ES-I3 (cell line): ENCODE measurements around the gene ATAD2B.
"Not testable (repeated sequence)": the region's sequence is repeated elsewhere in the genome, so short reads cannot be mapped to it uniquely, and the experiment has no call there.

Source experiments
- H3K36me3 ChIP-seq: 2 replicates; pipeline ENCODE4 v1.6.1; 2013; ENCODE audit warnings: mild to moderate bottlenecking, low read length, control low read depth, moderate library complexity; ENCODE audit not compliant: insufficient read depth
- H3K4me1 ChIP-seq: 2 replicates; pipeline ENCODE4 v1.6.1; 2013; ENCODE audit warnings: mild to moderate bottlenecking, control low read depth, low read length; ENCODE audit not compliant: insufficient read depth
- H3K9ac ChIP-seq: 2 replicates; pipeline ENCODE4 v1.6.1; 2013; ENCODE audit warnings: low read depth, mild to moderate bottlenecking, low read length, moderate library complexity
- H3K9me3 ChIP-seq: 2 replicates; pipeline ENCODE4 v1.6.1; 2013; ENCODE audit warnings: mild to moderate bottlenecking, low read length, moderate library complexity; ENCODE audit not compliant: control insufficient read depth, insufficient read depth

Gene ATAD2B

DNA sequence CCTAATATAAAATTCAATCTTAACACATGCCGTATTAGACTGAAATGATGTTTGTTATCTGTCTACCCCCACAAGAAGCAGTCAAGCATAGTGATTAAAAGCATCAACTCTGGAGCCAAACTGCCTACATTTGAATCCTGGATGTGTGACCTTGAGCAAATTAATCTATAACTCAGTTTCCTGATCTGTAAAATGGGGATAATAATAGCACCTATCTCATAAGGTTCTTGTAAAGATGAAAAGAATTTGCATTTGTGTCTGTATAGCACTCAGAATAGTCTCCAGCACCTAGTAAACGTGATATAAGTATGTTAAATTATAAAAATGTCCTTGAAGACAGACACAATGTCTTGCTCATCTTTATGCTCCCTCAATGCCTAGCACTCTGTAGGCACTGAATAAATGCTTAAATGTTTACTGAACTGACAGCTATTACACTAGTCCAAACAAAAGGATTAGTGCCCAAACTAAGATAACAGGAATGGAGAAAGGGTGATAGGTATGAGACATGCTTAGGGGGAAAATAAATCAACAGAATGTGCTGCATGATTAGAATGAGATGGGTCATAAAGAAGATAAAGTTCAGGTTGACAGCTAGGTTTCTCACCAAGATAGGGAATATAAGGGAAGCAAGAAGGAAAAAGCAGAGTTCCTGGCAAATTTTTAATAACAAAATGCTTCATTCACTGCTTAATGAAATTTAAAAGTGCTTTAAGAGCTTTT lies 180.6 kb downstream of the ATAD2B start:
- Histone ChIP-seq H3K9me3 (no peaks in the 10 kb centered on the region), H3K4me1 (no peaks in the 10 kb centered on the region), H3K36me3 (0 out of 2 replicates have a peak, but pooled peaks cover 4% of the 10 kb centered on the region), H3K9ac (no peak overlapping the region)

DNA sequence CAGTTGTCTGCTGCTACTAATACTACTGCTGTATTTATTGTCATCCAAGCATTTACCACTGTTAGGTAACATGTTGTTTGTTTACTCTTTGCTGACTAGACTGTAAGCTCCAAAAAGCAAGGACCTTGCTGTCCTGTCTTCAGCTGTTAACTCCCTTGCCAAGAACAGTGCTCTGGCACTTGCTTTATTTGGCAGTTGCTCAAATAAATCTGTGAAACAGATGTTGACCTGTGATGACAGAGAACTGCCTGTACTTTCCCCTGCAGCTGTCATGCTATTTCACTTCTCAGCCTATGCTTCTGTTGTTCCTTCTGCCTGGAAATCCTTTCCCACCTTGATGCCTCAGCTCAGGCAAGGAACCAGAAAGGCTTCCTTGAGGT lies 181.2 kb downstream of the ATAD2B start:
- Histone ChIP-seq H3K9ac (no peak overlapping the region), H3K9me3 (no peaks in the 10 kb centered on the region), H3K36me3 (0 out of 2 replicates have a peak, but pooled peaks cover 3% of the 10 kb centered on the region), H3K4me1 (no peaks in the 10 kb centered on the region)

DNA sequence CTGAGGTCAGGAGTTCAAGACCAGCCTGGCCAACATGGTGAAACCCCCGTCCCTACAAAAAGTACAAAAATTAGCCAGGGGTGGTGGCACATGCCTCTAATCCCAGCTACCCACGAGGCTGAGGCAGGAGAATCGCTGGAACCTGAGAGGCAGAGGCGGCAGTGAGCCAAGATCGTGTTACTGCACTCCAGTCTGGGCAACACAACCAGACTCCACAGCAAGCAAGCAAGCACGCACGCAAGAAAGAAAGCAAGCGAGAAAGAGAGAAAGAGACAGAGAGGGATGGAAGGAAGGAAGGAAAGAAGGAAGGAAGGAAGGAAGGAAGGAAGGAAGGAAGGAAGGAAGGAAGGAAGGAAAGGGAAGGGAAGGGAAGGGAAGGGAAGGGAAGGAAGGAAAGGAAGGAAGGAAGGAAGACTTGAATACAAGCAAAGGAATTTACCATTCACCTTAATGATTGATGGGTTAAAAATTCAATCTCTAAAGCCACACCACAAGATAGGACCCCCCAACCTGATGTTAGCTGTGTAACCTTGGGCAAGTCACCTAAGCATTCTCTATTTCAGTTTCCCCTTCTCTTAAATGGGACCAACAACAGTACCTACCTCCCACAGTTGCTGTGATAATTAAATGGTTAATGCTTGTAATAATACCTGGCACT lies 181.7 kb downstream of the ATAD2B start:
- H3K36me3 ChIP-seq: no peaks in the 10 kb centered on the region
- no peaks in the 10 kb centered on the region for H3K4me1 ChIP-seq
- H3K9ac ChIP-seq: no peak overlapping the region
- no peaks in the 10 kb centered on the region for H3K9me3 ChIP-seq

DNA sequence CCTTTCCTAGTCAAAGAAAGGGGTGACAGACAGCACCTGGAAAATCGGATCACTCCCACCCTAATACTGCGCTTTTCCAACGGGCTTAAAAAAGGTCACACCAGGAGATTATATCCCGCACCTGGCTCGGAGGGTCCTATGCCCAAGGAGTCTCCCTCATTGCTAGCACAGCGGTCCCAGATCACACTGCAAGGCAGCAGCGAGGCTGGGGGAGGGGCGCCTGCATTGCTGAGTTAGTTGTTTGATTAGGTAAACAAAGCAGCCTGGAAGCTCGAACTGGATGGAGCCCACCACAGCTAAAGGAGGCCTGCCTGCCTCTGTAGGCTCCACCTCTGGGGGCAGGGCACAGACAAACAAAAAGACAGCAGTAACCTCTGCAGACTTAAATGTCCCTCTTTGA lies 190.1 kb downstream of the ATAD2B start:
- not testable (repeated sequence) for H3K9me3 ChIP-seq, H3K9ac ChIP-seq, H3K4me1 ChIP-seq, H3K36me3 ChIP-seq

DNA sequence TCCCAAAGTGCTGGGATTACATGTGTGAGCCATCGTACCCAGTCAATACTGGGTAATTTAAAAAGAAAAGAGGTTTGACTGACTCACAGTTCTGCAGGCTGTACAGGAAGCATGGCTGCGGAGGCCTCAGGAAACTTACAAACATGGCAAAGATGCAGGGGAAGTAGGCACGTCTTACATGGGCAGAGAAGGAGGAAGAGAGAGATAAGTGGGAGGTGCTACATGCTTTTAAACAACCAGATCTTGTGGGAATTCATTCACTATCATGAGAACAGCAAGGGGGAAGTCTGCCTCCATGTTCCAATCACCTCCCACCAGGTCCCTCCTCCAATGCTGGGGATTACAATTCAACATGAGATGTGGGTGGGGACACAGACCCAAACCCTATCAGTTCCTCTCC lies 192.5 kb downstream of the ATAD2B start:
- Histone ChIP-seq H3K4me1 (no peaks in the 10 kb centered on the region), H3K36me3 (no peaks in the 10 kb centered on the region), H3K9ac (no peak overlapping the region), H3K9me3 (peaks cover 3% of the 10 kb centered on the region; the same call in 1 of the 2 replicates)

DNA sequence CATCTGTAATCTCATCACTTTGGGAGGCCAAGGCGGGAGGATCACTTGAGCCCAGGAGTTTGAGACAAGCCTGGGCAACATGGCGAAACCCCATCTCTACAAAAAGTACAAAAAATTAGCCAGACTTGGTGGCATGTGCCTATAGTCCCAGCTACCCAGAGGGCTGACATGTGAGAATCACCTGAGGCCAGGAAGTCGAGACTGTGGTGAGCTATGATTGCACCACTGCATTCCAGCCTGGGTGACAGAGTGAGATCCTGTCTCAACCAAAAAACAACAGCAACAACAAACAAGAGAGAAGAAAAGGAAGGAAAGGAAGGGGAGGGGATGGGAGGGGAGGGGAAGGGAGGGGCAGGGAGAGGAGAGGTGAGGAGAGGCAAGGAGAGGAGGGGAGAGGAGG lies 203.9 kb downstream of the ATAD2B start:
- not testable (repeated sequence) for H3K9me3 ChIP-seq, H3K9ac ChIP-seq, H3K4me1 ChIP-seq, H3K36me3 ChIP-seq

DNA sequence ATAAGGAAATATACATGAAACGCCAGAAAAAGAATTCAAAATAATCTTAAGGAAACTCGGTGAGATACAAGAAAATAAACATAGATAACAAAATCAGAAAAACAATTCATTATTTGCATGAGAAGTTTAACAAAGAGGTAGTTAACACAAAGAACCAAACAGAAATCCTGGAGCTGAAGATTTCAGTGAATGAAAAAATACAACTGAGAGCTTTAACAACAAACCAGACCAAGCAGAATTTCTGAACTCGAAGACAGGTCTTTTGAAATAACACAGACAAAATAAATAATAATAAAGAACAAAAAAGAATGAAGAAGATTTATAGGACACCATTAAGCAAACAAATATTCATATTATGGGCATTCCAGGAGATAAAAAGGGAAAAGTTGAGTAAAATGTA lies 204.7 kb downstream of the ATAD2B start:
- Histone ChIP-seq H3K4me1 (no peaks in the 10 kb centered on the region), H3K36me3 (no peaks in the 10 kb centered on the region), H3K9me3 (no peaks in the 10 kb centered on the region), H3K9ac (no peak overlapping the region)

DNA sequence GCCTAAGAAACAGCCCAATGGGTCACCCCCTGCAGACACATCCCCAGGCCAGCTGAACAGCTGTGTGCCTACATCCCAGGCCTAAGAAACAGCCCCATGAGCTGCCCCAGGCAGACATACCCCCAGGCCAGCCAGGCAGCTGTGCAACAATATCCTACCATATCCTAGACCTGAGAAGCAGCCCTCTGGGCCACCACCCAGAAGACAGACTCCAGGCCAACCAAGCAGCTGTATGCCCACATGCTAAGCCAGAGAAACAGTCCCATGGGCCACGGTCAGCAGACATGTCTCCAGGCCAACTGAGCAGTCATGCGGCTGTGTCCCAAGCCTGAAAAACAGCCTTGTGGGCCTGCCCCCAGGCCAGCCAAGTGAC lies 205.5 kb downstream of the ATAD2B start:
- Histone ChIP-seq H3K9me3 (no peaks in the 10 kb centered on the region), H3K9ac (no peak overlapping the region), H3K4me1 (no peaks in the 10 kb centered on the region), H3K36me3 (no peaks in the 10 kb centered on the region)

DNA sequence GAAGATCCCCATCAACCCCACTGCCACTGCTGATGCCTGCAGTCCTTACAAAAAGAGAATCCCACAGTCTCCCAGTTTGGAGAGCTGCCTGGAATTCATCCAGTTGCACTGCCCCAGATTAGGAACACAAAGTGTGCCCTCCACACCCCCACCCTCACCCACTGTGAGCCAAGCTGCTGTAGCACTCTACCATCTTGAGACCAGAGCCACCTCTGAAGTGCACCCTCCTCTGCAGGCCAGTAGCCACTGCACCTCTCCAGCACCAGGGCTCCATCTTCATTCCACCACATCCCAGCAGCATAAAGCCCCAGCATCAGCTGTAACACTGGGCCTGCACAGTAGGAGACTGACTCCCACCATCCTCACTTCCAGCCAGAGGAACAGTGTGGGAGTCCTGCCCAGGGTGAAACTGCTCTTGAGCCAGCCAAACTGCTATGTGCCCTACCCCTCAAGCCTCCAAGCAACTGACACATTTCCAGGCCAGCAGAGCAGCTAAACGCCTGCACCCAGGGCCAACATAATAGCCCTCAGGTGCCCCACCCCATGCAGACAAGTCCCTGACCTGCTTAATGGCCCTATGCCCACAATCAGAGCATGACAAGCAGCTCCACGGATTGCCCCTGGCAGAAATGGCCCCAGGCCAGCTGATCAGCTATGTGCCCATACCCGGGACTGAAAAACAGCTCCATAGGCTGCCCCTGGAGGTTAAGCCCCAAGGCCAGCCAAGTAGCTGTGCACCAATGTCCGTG lies 206.0 kb downstream of the ATAD2B start:
- no peaks in the 10 kb centered on the region for H3K9me3 ChIP-seq
- H3K4me1 ChIP-seq: no peaks in the 10 kb centered on the region
- H3K36me3 ChIP-seq: no peaks in the 10 kb centered on the region
- H3K9ac ChIP-seq: no peak overlapping the region

DNA sequence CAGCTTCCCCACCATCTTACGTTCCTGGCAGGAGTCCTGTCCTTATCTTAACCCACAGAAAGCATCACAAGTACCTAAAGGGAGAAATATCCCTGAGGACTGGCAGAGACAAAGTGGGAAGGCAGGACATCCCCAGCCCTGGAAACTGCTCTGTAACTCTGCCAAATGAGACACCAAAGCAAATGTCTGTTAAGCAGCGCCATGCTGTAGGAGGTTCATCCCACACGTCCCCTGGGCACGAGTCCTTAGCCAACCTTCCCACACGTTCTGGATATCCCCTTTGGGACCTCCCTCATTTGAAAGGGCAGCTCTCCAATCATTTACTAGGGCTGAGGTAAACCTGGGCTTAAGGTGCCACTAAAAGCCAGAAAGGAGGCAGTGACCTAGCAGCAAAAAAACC lies 207.2 kb downstream of the ATAD2B start:
- Histone ChIP-seq H3K36me3 (no peaks in the 10 kb centered on the region), H3K4me1 (no peaks in the 10 kb centered on the region)

DNA sequence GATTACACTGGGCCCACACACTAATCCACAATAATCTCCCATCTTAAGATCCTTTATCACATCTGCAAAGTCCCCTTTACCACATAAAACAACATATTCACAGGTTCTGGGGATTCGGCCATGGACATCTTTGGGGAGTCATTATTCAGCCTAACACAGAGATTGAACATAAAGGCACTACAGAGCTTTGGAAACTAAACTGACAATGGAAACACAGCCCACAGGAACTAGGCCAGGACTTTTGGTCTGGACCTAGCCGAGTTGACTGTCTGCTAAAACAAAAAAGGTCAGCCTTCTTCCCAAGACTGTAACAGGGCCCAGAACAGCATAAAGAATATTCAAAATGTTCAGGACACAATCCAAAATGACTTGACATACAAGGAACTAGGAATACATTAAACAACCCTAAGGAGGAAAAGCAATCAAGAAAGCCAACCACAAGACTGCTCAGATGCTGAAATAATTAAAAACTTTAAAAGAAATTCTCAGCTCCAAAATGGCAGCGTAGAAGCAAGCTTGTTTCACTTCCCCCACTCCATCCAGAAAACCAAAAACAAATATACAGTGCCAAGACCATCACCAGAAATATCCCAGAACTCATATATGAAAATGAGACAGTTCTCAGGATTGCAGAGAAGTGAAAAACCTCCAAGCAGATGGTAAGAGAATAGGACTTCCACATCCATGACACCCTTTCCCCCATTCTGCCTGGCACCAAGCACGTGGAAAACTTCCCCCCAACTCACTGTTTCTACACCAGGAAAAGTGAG lies 207.8 kb downstream of the ATAD2B start:
- no peaks in the 10 kb centered on the region for H3K36me3 ChIP-seq
- H3K4me1 ChIP-seq: no peaks in the 10 kb centered on the region
- no peaks in the 10 kb centered on the region for H3K9me3 ChIP-seq
- no peak overlapping the region for H3K9ac ChIP-seq

More for the DNA sequence above, 207.2 kb downstream of the ATAD2B start:
- Histone ChIP-seq H3K9me3 (no peaks in the 10 kb centered on the region), H3K9ac (no peak overlapping the region)

DNA sequence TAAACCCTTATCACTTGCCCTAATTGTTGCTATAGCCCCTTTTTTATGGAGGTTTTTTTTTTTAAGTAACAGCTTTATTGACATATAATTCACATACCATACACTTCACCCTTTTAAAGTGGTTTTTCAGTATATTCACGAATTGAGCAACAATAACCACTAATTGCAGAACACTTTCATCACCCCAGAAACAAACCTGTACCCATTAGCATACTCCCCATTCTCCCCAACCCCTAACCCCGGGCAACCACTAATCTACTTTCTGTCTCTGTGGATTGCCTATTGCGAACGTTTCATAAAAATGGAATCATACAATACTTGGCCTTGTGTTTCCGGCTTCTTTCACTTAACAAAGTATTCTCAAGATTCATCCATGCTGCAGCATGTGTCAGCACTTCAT lies 213.6 kb downstream of the ATAD2B start:
- Histone ChIP-seq H3K4me1 (peaks cover 12% of the 10 kb centered on the region), H3K36me3 (no peaks in the 10 kb centered on the region; the same call in 1 of the 2 replicates), H3K9ac (no peak overlapping the region), H3K9me3 (no peaks in the 10 kb centered on the region)

DNA sequence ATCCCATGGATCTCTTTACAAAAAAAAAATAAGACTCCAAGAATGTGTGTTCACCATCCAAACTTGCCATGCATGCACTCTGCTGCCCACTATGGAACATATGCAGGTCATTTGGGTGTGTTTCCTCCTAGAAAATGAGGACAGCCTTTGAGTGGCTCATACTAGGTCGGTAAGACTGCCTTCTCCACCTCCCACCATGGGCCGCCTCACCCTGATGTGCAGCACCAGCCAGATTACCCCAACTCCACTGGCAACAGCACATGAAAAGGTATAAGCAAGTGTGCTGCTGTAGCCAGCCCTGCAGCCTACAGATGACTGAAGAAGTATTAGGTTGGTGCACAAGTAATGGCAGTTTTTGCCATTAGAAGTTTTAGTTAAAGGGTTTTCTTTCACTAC lies 214.2 kb downstream of the ATAD2B start:
- Histone ChIP-seq H3K4me1 (peaks cover 12% of the 10 kb centered on the region), H3K9ac (no peak overlapping the region), H3K36me3 (no peaks in the 10 kb centered on the region; the same call in 1 of the 2 replicates), H3K9me3 (no peaks in the 10 kb centered on the region)

DNA sequence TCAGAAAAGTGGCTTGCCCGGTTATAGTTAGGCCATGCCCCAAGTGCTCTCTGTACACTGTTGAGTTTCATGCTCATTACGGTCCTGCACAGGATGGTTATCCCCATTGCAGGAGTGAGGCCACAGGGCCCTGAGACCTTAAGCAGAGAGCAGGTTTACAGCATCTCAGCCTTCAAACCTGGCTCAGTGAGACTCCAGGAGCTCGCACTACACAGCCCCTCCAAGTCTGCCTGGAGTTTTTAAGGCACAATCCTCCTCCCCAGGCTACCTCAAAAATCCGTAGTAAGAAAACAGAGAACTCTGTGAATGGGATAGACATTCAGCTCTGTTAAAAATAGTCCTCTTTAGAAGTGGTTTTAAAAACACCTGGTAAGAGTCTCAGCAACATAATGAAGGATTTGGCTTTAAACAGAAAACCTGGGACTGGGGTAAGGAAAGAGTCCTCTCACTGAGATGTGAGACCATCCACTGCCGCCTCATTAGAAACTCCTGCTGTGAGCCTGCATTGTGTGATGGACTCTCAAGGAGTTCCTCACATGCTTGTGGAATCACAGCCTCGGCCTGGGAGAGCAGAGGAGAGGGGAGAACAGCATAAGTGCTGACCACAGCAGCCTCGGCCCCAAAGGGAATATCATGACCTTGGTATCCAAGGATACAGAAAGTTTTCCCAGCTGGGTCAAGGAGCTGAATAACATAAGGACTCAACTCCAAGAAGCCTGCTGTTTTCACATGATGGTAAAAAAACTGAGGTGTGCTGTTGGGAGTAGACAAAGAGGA lies 214.8 kb downstream of the ATAD2B start:
- Histone ChIP-seq H3K4me1 (peaks cover 12% of the 10 kb centered on the region), H3K36me3 (no peaks in the 10 kb centered on the region; the same call in 1 of the 2 replicates), H3K9me3 (no peaks in the 10 kb centered on the region), H3K9ac (no peak overlapping the region)
